OCI-LY1 (cell line): ENCODE results near the gene EFCC1.

ENCODE experiments used
- H2AFZ ChIP-seq: fragments of 200-600 bp; sonication (generic), shearing (Covaris generic); 2 replicates; pipeline ENCODE4 v1.6.0; 2014; ENCODE audit warnings: antibody characterized with exemption, mild to moderate bottlenecking, low read length
- H3F3A ChIP-seq: fragments of 200-600 bp; sonication (generic), shearing (Covaris generic); 2 replicates; pipeline ENCODE4 v1.6.0; 2014; ENCODE audit warnings: mild to moderate bottlenecking, antibody characterized with exemption, low read length, moderate library complexity; ENCODE audit not compliant: insufficient read depth
- H3K27ac ChIP-seq: fragments of 200-600 bp; sonication (generic); 2 replicates; pipeline ENCODE4 v1.5.1; 2014; ENCODE audit warnings: low read length, mixed run types, mild to moderate bottlenecking, low read depth; ENCODE audit not compliant: poor library complexity, severe bottlenecking
- H3K27me3 ChIP-seq: fragments of 200-600 bp; sonication (generic); 2 replicates; pipeline ENCODE4 v1.6.0; 2014; ENCODE audit warnings: antibody characterized with exemption, mild to moderate bottlenecking, low read length, moderate library complexity; ENCODE audit not compliant: insufficient read depth
- H3K36me3 ChIP-seq: fragments of 200-600 bp; sonication (generic); 2 replicates; pipeline ENCODE4 v1.6.1; 2014; ENCODE audit warnings: mild to moderate bottlenecking, antibody characterized with exemption, low read length, moderate library complexity, mixed read lengths; ENCODE audit not compliant: insufficient read depth
- H3K4me1 ChIP-seq: fragments of 200-600 bp; sonication (generic); 2 replicates; pipeline ENCODE4 v1.5.1; 2014; ENCODE audit warnings: mild to moderate bottlenecking, low read length, moderate library complexity; ENCODE audit not compliant: insufficient read depth, severe bottlenecking
- H3K4me2 ChIP-seq: fragments of 200-600 bp; sonication (generic), shearing (Covaris generic); 2 replicates; pipeline ENCODE4 v1.6.1; 2014; ENCODE audit warnings: low read length
- H3K4me3 ChIP-seq: fragments of 200-600 bp; sonication (generic); 2 replicates; pipeline ENCODE4 v1.5.1; 2014; ENCODE audit warnings: low read length, low read depth, mild to moderate bottlenecking, mixed read lengths; ENCODE audit not compliant: poor library complexity, severe bottlenecking
- H3K79me2 ChIP-seq: fragments of 200-600 bp; shearing (Covaris generic); 2 replicates; pipeline ENCODE4 v1.6.1; 2016; ENCODE audit warnings: mixed run types, low read length, mixed read lengths; ENCODE audit not compliant: insufficient read depth
- H3K9ac ChIP-seq: fragments of 200-600 bp; sonication (generic), shearing (Covaris generic); 2 replicates; pipeline ENCODE4 v1.6.1; 2014; ENCODE audit warnings: mild to moderate bottlenecking, low read length, mixed read lengths
- H3K9me2 ChIP-seq: fragments of 200-600 bp; sonication (generic), shearing (Covaris generic); 2 replicates; pipeline ENCODE4 v1.6.1; 2014; ENCODE audit warnings: low read depth, mild to moderate bottlenecking, low read length, mixed read lengths
- H3K9me3 ChIP-seq: fragments of 200-600 bp; shearing (Covaris generic); 2 replicates; pipeline ENCODE4 v1.6.1; 2014; ENCODE audit warnings: low read length, mixed read lengths
- H4K20me1 ChIP-seq: fragments of 200-600 bp; sonication (generic), shearing (Covaris generic); 2 replicates; pipeline ENCODE4 v1.6.0; 2016; ENCODE audit warnings: mild to moderate bottlenecking, low read length; ENCODE audit not compliant: insufficient read depth
- CTCF ChIP-seq: fragments of 200-600 bp; sonication (generic), shearing (Covaris generic); IDR thresholded peaks from 2 replicates; pipeline ENCODE4 v1.5.1; 2017; ENCODE audit warnings: mild to moderate bottlenecking, antibody characterized with exemption, low read length, moderate library complexity, mixed read lengths
- EZH2 ChIP-seq: fragments of 200-600 bp; sonication (generic), shearing (Covaris generic); IDR thresholded peaks from 2 replicates; pipeline ENCODE4 v1.8.0; 2017; ENCODE audit warnings: borderline replicate concordance, mixed run types, mild to moderate bottlenecking, antibody characterized with exemption, low read length, moderate library complexity, mixed read lengths

EFCC1 gene

GRCh38 chr3:129045675-129046036 lies 44.6 kb downstream of the EFCC1 start:
- no peak overlapping the region for H3K4me2 ChIP-seq
- H3K36me3 ChIP-seq, result no peaks in the 10 kb centered on the region; the same call in 1 of the 2 replicates
- H3K9me2 ChIP-seq, result no peaks in the 10 kb centered on the region
- no peak for TF ChIP-seq CTCF
- TF ChIP-seq EZH2, result no peak
- H3K4me3 ChIP-seq, result no peak overlapping the region
- H3K79me2 ChIP-seq, result no peaks in the 10 kb centered on the region
- H3K27ac ChIP-seq, result no peak overlapping the region
- peaks cover 9% of the 10 kb centered on the region; the same call in 1 of the 2 replicates for H3K27me3 ChIP-seq
- H3K9me3 ChIP-seq, result peaks cover 9% of the 10 kb centered on the region
- H2AFZ ChIP-seq, result no peak overlapping the region
- no peaks in the 10 kb centered on the region for H3F3A ChIP-seq
- H4K20me1 ChIP-seq, result no peaks in the 10 kb centered on the region
- no peaks in the 10 kb centered on the region for H3K4me1 ChIP-seq
- no peak overlapping the region for H3K9ac ChIP-seq

DNA sequence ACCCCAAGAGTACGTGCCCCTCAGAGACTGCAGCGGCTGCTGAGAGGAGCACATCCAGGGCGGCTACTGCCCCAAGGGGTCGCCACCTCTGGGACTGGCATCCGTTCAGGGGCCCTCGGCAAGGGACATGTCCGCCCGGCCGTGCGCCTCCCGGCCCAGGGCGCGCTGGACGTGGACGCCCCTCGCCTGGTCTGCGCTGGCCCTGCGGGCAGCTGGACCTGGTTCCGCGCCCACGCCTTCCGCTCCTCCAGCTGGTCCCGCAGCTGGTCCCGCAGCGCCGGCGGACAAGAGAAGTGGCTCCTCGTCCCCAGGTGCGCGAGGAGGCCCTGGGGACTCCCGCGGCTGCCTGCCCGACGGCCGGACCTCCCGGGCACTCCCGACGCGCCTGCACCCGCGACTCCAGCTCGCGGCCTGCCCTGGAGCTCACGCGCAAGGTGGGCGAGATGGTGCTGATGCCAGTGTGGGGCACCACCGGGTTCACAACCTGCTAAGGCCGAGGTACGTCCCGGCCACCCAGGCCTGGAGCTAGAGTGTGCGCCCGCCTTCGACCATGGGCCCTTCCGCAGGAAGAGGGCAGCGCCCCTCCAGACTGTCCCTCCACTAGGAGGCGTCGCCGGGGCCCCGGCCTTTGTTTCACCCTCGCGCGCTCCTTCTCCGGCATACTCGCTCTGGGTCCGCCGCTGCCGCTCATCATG lies 45.1 kb downstream of the EFCC1 start:
- Histone ChIP-seq H3K27me3 (peaks cover 9% of the 10 kb centered on the region; the same call in 1 of the 2 replicates), H4K20me1 (no peaks in the 10 kb centered on the region), H3K27ac (no peak overlapping the region), H3K9me3 (peaks cover 9% of the 10 kb centered on the region), H2AFZ (no peak overlapping the region), H3F3A (no peaks in the 10 kb centered on the region), H3K4me3 (no peak overlapping the region), H3K4me2 (no peak overlapping the region), H3K9me2 (no peaks in the 10 kb centered on the region), H3K4me1 (no peaks in the 10 kb centered on the region), H3K36me3 (no peaks in the 10 kb centered on the region; the same call in 1 of the 2 replicates), H3K79me2 (no peaks in the 10 kb centered on the region), H3K9ac (no peak overlapping the region)
- TF ChIP-seq CTCF (no peak), EZH2 (no peak)

GRCh38 chr3:129046732-129047552 lies 45.8 kb downstream of the EFCC1 start:
- no peaks in the 10 kb centered on the region for H3K4me1 ChIP-seq
- no peak overlapping the region for H3K27ac ChIP-seq

More at GRCh38 chr3:129046732-129047552, 45.8 kb downstream of the EFCC1 start:
- Histone ChIP-seq H3F3A (no peaks in the 10 kb centered on the region), H3K36me3 (no peaks in the 10 kb centered on the region; the same call in 1 of the 2 replicates), H3K9me2 (no peaks in the 10 kb centered on the region), H3K9ac (no peak overlapping the region), H4K20me1 (no peaks in the 10 kb centered on the region), H3K4me2 (no peak overlapping the region), H3K9me3 (peaks cover 9% of the 10 kb centered on the region), H3K79me2 (no peaks in the 10 kb centered on the region), H3K27me3 (peaks cover 9% of the 10 kb centered on the region; the same call in 1 of the 2 replicates), H2AFZ (no peak overlapping the region), H3K4me3 (no peak overlapping the region)
- no peak for TF ChIP-seq EZH2
- TF ChIP-seq CTCF, result no peak
